HepG2 (cell line): Measurements from ENCODE around the gene PDE5A. TPM values are rescaled to one million over a fixed set of nuclear protein-coding genes. Genes with fewer than 3 reads are reported as not detected.

Source experiments
- CEBPB ChIP-seq: IDR thresholded peaks from 2 replicates; pipeline ENCODE4 v1.6.1; 2011; ENCODE audit warnings: low read depth, low read length, improper control_type of control experiment, borderline replicate concordance
- CEBPG ChIP-seq: IDR thresholded peaks from 2 replicates; pipeline ENCODE4 v1.6.1; 2016
- CENPT ChIP-seq: sonication (generic); formaldehyde crosslinking; IDR thresholded peaks from 2 replicates; pipeline ENCODE4 v1.8.0; 2022; ENCODE audit warnings: low read depth, mild to moderate bottlenecking, moderate library complexity, missing genetic modification reagents
- FOXA3 ChIP-seq: IDR thresholded peaks from 2 replicates; pipeline ENCODE4 v1.6.1; 2016; ENCODE audit warnings: missing genetic modification reagents, missing compliant biosample characterization
- HHEX ChIP-seq: IDR thresholded peaks from 2 replicates; pipeline ENCODE4 v1.6.1; 2016; ENCODE audit warnings: control low read depth
- HOXA7 ChIP-seq: sonication (generic); formaldehyde crosslinking; IDR thresholded peaks from 2 replicates; pipeline ENCODE4 v1.8.1; 2022; ENCODE audit warnings: mild to moderate bottlenecking, missing genetic modification reagents, moderate library complexity
- KLF16 ChIP-seq, 2 experiments: sonication (generic) in 1 of 2; formaldehyde crosslinking in 1 of 2; IDR thresholded peaks; 2 replicates each; pipeline versions ENCODE4 v1.6.1 to v1.8.0; 2016 to 2023; ENCODE audit warnings: missing genetic modification reagents in 2 of 2, missing compliant biosample characterization in 1 of 2
- MATR3 ChIP-seq: sonication (generic); formaldehyde crosslinking; IDR thresholded peaks from 2 replicates; pipeline ENCODE4 v1.4.0; 2020; ENCODE audit warnings: missing genetic modification reagents
- MIXL1 ChIP-seq: IDR thresholded peaks from 2 replicates; pipeline ENCODE4 v1.6.1; 2016
- MZF1 ChIP-seq: sonication (generic); formaldehyde crosslinking; IDR thresholded peaks from 2 replicates; pipeline ENCODE4 v1.8.1; 2023; ENCODE audit warnings: mild to moderate bottlenecking, missing genetic modification reagents, borderline replicate concordance
- NCOA5 ChIP-seq: sonication (generic); formaldehyde crosslinking; IDR thresholded peaks from 2 replicates; pipeline ENCODE4 v1.4.0; 2020; ENCODE audit warnings: missing genetic modification reagents
- NFE2L1 ChIP-seq: sonication (generic); formaldehyde crosslinking; IDR thresholded peaks from 2 replicates; pipeline ENCODE4 v1.4.0; 2020; ENCODE audit warnings: missing genetic modification reagents, mild to moderate bottlenecking, borderline replicate concordance
- POLR2AphosphoS5 ChIP-seq: IDR thresholded peaks from 2 replicates; pipeline ENCODE4 v1.6.1; 2012; ENCODE audit warnings: low read depth, low read length
- RNF2 ChIP-seq: fragments of 450-650 bp; conservative IDR thresholded peaks from 2 replicates; pipeline ENCODE4 v1.6.1; 2016; ENCODE audit warnings: low read depth
- RORA ChIP-seq: sonication (generic); formaldehyde crosslinking; IDR thresholded peaks from 2 replicates; pipeline ENCODE4 v1.5.0; 2020; ENCODE audit warnings: mild to moderate bottlenecking, missing genetic modification reagents, moderate library complexity
- SAP130 ChIP-seq: IDR thresholded peaks from 2 replicates; pipeline ENCODE4 v1.6.1; 2016; ENCODE audit warnings: low read depth
- SNRNP70 ChIP-seq: fragments of 200-400 bp; formaldehyde crosslinking; IDR thresholded peaks from 2 replicates; pipeline ENCODE4 v1.6.1; 2017; ENCODE audit warnings: mild to moderate bottlenecking, low read depth, low read length, moderate library complexity
- SOX5 ChIP-seq: IDR thresholded peaks from 2 replicates; pipeline ENCODE4 v1.6.1; 2016; ENCODE audit warnings: borderline replicate concordance
- SOX6 ChIP-seq, 2 experiments: fragments of 450-650 bp in 1 of 2; sonication (generic) in 1 of 2; formaldehyde crosslinking in 1 of 2; IDR thresholded peaks; 2 replicates each; pipeline versions ENCODE4 v1.4.0 to v1.6.1; 2017 to 2020; ENCODE audit warnings: antibody characterized with exemption in 1 of 2, mild to moderate bottlenecking in 1 of 2, missing genetic modification reagents in 1 of 2
- TRIM22 ChIP-seq: fragments of 450-650 bp; IDR thresholded peaks from 2 replicates; pipeline ENCODE4 v1.6.1; 2017
- ZBTB8A ChIP-seq: sonication (generic); formaldehyde crosslinking; IDR thresholded peaks from 2 replicates; pipeline ENCODE4 v1.4.0; 2020; ENCODE audit warnings: mild to moderate bottlenecking, low read depth, missing genetic modification reagents, borderline replicate concordance
- ZMAT3 ChIP-seq: sonication (generic); formaldehyde crosslinking; conservative IDR thresholded peaks from 2 replicates; pipeline ENCODE4 v1.7.0; 2021; ENCODE audit warnings: missing genetic modification reagents
- ZNF343 ChIP-seq: sonication (generic); formaldehyde crosslinking; IDR thresholded peaks from 2 replicates; pipeline ENCODE4 v1.4.0; 2020; ENCODE audit warnings: mild to moderate bottlenecking, missing genetic modification reagents
- ZNF564 ChIP-seq: sonication (generic); formaldehyde crosslinking; IDR thresholded peaks from 2 replicates; pipeline ENCODE4 v1.8.1; 2023; ENCODE audit warnings: mild to moderate bottlenecking, missing genetic modification reagents
- ZNF598 ChIP-seq: sonication (generic); formaldehyde crosslinking; IDR thresholded peaks from 2 replicates; pipeline ENCODE4 v1.5.1; 2020; ENCODE audit warnings: mild to moderate bottlenecking, missing genetic modification reagents, borderline replicate concordance
- ZNF605 ChIP-seq: sonication (generic); formaldehyde crosslinking; IDR thresholded peaks from 2 replicates; pipeline ENCODE4 v1.8.0; 2022; ENCODE audit warnings: mild to moderate bottlenecking, missing genetic modification reagents
- ZNF674 ChIP-seq: sonication (generic); formaldehyde crosslinking; IDR thresholded peaks from 2 replicates; pipeline ENCODE4 v1.5.0; 2020; ENCODE audit warnings: low read depth, mild to moderate bottlenecking, missing genetic modification reagents
- ZNF777 ChIP-seq: sonication (generic); formaldehyde crosslinking; IDR thresholded peaks from 2 replicates; pipeline ENCODE4 v1.4.0; 2020; ENCODE audit warnings: missing genetic modification reagents
- ZSCAN20 ChIP-seq: sonication (generic); formaldehyde crosslinking; IDR thresholded peaks from 2 replicates; pipeline ENCODE4 v1.4.0; 2020; ENCODE audit warnings: missing genetic modification reagents, mild to moderate bottlenecking, borderline replicate concordance
- polyA plus RNA-seq, 8 experiments: library from polyadenylated mRNA; depleted of rRNA in 3 of 8; stranded (reverse) in 7 of 8; unstranded in 1 of 8; fragments of >200 nt; fragmentation: Illumina TruSeq in 4 of 8; extraction: Trizol in 4 of 8; gene quantifications; 2 replicates each; pipeline versions ENCODE4 v1.2.1 to v1.2.3, GENCODE V29; 2011 to 2016; ENCODE audit warnings: low read depth in 4 of 8, missing spikeins in 1 of 8, mixed read lengths in 1 of 8; ENCODE audit not compliant: insufficient read depth in 1 of 8
- total RNA-seq, 5 experiments: library from RNA; depleted of rRNA; stranded (reverse); fragments of >200 nt; fragmentation: Illumina TruSeq; extraction: Trizol; gene quantifications; 2 replicates each; pipeline ENCODE4 v1.2.3, GENCODE V29; 2016; ENCODE audit warnings: low read depth in 1 of 5
- TF ChIP-seq, protein P1 (sequence below): sonication (generic); formaldehyde crosslinking; IDR thresholded peaks from 2 replicates; pipeline ENCODE4 v1.8.1; 2023; ENCODE audit warnings: mild to moderate bottlenecking, moderate library complexity, missing genetic modification reagents
- TF ChIP-seq, protein P2 (sequence below): sonication (generic); formaldehyde crosslinking; IDR thresholded peaks from 2 replicates; pipeline ENCODE4 v1.5.0; 2020; ENCODE audit warnings: missing genetic modification reagents

The PDE5A gene
- total and polyA plus RNA-seq, 2 of the 13 experiments (the other 11 are each of a cell fraction or from before 2014, with no cell fraction given): 0.22 to 0.44 TPM

GRCh38 chr4:119543187-119543586 is 85.4 kb downstream of the PDE5A start (continued):
- no peak for TF ChIP-seq CEBPB
- no peak for TF ChIP-seq ZNF674 (CRISPR knock-in tag)
- no peak for TF ChIP-seq RORA (CRISPR knock-in tag)
- TF ChIP-seq SOX6 (IDR thresholded peaks at IDR 0.05): no peak
- peak; percentile 31; the same call in 1 of the 2 replicates for TF ChIP-seq SOX6 (CRISPR knock-in tag; IDR thresholded peaks at IDR 0.05)
- TF ChIP-seq CEBPG: no peak
- no peak for TF ChIP-seq NFE2L1
- TF ChIP-seq HHEX (CRISPR knock-in tag): no peak
- no peak for TF ChIP-seq KLF16 (CRISPR knock-in tag; IDR thresholded peaks at IDR 0.05)
- TF ChIP-seq, protein P1, sequence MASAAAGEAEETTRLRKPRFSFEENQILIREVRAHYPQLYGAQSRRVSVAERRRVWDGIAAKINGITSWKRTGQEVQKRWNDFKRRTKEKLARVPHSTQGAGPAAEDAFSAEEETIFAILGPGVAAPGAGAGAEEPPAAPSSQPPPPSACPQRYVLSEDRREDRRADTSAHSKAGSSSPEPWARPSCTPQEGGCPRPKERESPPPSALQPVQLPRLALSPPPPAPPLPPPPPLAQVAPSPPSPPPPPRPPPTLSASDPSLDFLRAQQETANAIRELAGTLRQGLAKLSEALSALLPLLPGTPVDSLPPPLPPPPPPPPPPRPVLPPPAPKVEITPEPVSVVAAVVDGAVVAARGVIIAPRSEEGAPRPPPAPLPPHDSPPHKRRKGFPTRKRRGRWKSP (CRISPR knock-in tag): no peak
- no peak for TF ChIP-seq ZSCAN20 (CRISPR knock-in tag)
- TF ChIP-seq RNF2: no peak
- peak; percentile 65 for TF ChIP-seq FOXA3 (CRISPR knock-in tag)
- no peak for TF ChIP-seq ZNF777 (CRISPR knock-in tag)
- no peak for TF ChIP-seq SNRNP70
- TF ChIP-seq ZNF598 (CRISPR knock-in tag): no peak
- no peak for TF ChIP-seq HOXA7 (CRISPR knock-in tag)
- TF ChIP-seq ZBTB8A (CRISPR knock-in tag): no peak
- TF ChIP-seq NCOA5 (CRISPR knock-in tag): no peak
- TF ChIP-seq MATR3 (CRISPR knock-in tag): no peak
- no peak for TF ChIP-seq ZNF605 (CRISPR knock-in tag)
- TF ChIP-seq, protein P2, sequence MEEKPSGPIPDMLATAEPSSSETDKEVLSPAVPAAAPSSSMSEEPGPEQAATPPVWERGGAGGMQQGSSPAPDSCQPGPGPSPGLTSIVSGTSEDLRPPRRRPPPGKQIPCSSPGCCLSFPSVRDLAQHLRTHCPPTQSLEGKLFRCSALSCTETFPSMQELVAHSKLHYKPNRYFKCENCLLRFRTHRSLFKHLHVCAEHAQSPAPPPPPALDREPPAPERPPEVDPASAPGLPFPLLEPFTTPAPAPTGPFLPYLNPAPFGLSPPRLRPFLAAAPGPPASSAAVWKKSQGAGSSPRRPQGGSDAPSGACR (CRISPR knock-in tag): no peak
- no peak for TF ChIP-seq POLR2AphosphoS5
- TF ChIP-seq ZNF564: no peak
- TF ChIP-seq ZNF343: no peak
- TF ChIP-seq TRIM22: no peak
- TF ChIP-seq SOX5: peak; percentile 27; the same call in 1 of the 2 replicates
- TF ChIP-seq MZF1: no peak
- 0 out of 2 replicates have a peak, but pooled peaks have one; percentile 15 for TF ChIP-seq SAP130 (CRISPR knock-in tag)
- no peak for TF ChIP-seq ZMAT3 (CRISPR knock-in tag)
- no peak for TF ChIP-seq CENPT (CRISPR knock-in tag)
- TF ChIP-seq MIXL1 (CRISPR knock-in tag): no peak
